Measurements from ENCODE around the gene BRPF1. TPM values are rescaled to one million over a fixed set of nuclear protein-coding genes. Genes with fewer than 3 reads are reported as not detected.

BRPF1 gene
- total RNA-seq, 1 donor: 14.5 TPM

GRCh38 chr3:9761919-9762318, 30.4 kb downstream of the BRPF1 start:
- no peak overlapping the region for H3K4me2 ChIP-seq (ENCODE audit: insufficient read depth, low read length)
- H3K4me3 ChIP-seq (ENCODE audit: insufficient read depth, low read length): no peak overlapping the region
- H3K36me3 ChIP-seq (ENCODE audit: insufficient read depth, low read length): peaks cover 42% of the 10 kb centered on the region
- no peak for TF ChIP-seq CTCF (IDR thresholded peaks at IDR 0.05; ENCODE audit: extremely low read depth, low read depth, low read length)
- H4K20me1 ChIP-seq (ENCODE audit: insufficient read depth, low read length): no peaks in the 10 kb centered on the region
- peak; percentile 29 for DNase-seq (ENCODE audit: insufficient read length, low spot score, missing footprints)
- no peak overlapping the region for H3K27ac ChIP-seq (ENCODE audit: low read depth, low read length)
- no peaks in the 10 kb centered on the region for H3K9me3 ChIP-seq (ENCODE audit: low read depth, low read length)
- H3K27me3 ChIP-seq (ENCODE audit: insufficient read depth, low read length): no peaks in the 10 kb centered on the region
- no peak overlapping the region for H2AFZ ChIP-seq (ENCODE audit: low read length)
- no peaks in the 10 kb centered on the region for H3K79me2 ChIP-seq (ENCODE audit: insufficient read depth, low read length)
- no peaks in the 10 kb centered on the region for H3K4me1 ChIP-seq (ENCODE audit: insufficient read depth, low read length)

DNA sequence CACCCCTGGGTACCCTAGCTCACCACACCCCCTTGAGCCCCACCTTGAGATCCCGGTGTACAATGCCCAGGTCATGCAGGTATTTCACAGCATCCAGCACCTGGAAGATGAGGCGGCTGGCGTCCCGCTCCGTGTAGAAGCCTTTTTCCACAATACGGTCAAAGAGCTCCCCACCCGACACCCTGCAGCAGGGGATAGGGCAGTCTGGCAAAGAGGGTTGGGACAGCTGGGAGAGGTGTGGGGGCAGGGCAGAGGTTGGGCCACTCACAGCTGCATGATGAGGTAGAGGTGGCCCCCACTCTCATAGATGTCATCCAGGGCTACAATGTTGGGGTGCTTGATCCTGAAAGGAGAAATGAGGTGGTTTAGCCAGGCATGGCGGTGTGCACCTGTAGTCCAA, 31.3 kb downstream of the BRPF1 start:
- peaks cover 37% of the 10 kb centered on the region for H3K36me3 ChIP-seq (ENCODE audit: insufficient read depth, low read length)
- H3K79me2 ChIP-seq (ENCODE audit: insufficient read depth, low read length): peaks cover 3% of the 10 kb centered on the region
- DNase-seq (ENCODE audit: insufficient read length, low spot score, missing footprints): peak; percentile 23
- H3K4me1 ChIP-seq (ENCODE audit: insufficient read depth, low read length): peaks cover 1% of the 10 kb centered on the region
- no peaks in the 10 kb centered on the region for H3K27me3 ChIP-seq (ENCODE audit: insufficient read depth, low read length)
- no peak overlapping the region for H2AFZ ChIP-seq (ENCODE audit: low read length)
- no peak for TF ChIP-seq CTCF (IDR thresholded peaks at IDR 0.05; ENCODE audit: extremely low read depth, low read depth, low read length)
- H4K20me1 ChIP-seq (ENCODE audit: insufficient read depth, low read length): no peaks in the 10 kb centered on the region
- no peak overlapping the region for H3K27ac ChIP-seq (ENCODE audit: low read depth, low read length)
- H3K9me3 ChIP-seq (ENCODE audit: low read depth, low read length): no peaks in the 10 kb centered on the region
- H3K4me2 ChIP-seq (ENCODE audit: insufficient read depth, low read length): no peak overlapping the region
- H3K4me3 ChIP-seq (ENCODE audit: insufficient read depth, low read length): no peak overlapping the region

DNA sequence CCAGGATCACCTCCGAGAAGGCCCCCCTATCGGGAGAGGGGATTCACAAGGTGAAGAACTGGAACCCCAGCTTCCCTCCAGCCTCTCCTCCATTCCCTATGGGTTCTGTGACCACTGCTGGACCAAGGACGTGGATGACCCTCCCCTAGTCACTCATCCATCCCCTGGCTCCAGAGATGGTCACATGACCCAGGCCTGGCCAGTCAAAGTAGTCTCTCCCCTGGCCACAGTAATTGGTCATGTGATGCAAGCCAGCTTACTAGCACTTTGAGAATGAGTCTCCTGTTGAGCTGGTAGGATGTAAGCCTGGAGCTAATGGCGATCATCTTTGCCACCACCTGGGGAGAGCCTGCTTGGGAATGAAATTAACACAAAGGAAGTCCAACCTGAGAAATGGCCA, 34.3 kb downstream of the BRPF1 start:
- Histone ChIP-seq H3K4me3 (ENCODE audit: insufficient read depth, low read length) (no peak overlapping the region), H4K20me1 (ENCODE audit: insufficient read depth, low read length) (no peaks in the 10 kb centered on the region), H2AFZ (ENCODE audit: low read length) (no peak overlapping the region), H3K27ac (ENCODE audit: low read depth, low read length) (no peak overlapping the region), H3K4me1 (ENCODE audit: insufficient read depth, low read length) (peaks cover 23% of the 10 kb centered on the region), H3K79me2 (ENCODE audit: insufficient read depth, low read length) (peaks cover 21% of the 10 kb centered on the region), H3K27me3 (ENCODE audit: insufficient read depth, low read length) (no peaks in the 10 kb centered on the region), H3K36me3 (ENCODE audit: insufficient read depth, low read length) (peaks cover 22% of the 10 kb centered on the region), H3K4me2 (ENCODE audit: insufficient read depth, low read length) (no peak overlapping the region), H3K9me3 (ENCODE audit: low read depth, low read length) (no peaks in the 10 kb centered on the region)
- DNase-seq (ENCODE audit: insufficient read length, low spot score, missing footprints): peak; percentile 1
- TF ChIP-seq CTCF (IDR thresholded peaks at IDR 0.05; ENCODE audit: extremely low read depth, low read depth, low read length): no peak

GRCh38 chr3:9767418-9767817, 35.9 kb downstream of the BRPF1 start:
- no peak for DNase-seq (ENCODE audit: insufficient read length, low spot score, missing footprints)
- H3K79me2 ChIP-seq (ENCODE audit: insufficient read depth, low read length): peaks cover 21% of the 10 kb centered on the region
- no peak overlapping the region for H3K4me2 ChIP-seq (ENCODE audit: insufficient read depth, low read length)
- H4K20me1 ChIP-seq (ENCODE audit: insufficient read depth, low read length): no peaks in the 10 kb centered on the region
- no peak overlapping the region for H3K4me3 ChIP-seq (ENCODE audit: insufficient read depth, low read length)
- no peaks in the 10 kb centered on the region for H3K9me3 ChIP-seq (ENCODE audit: low read depth, low read length)
- H3K27ac ChIP-seq (ENCODE audit: low read depth, low read length): no peak overlapping the region
- H3K4me1 ChIP-seq (ENCODE audit: insufficient read depth, low read length): peaks cover 23% of the 10 kb centered on the region
- no peak overlapping the region for H2AFZ ChIP-seq (ENCODE audit: low read length)
- TF ChIP-seq CTCF (IDR thresholded peaks at IDR 0.05; ENCODE audit: extremely low read depth, low read depth, low read length): no peak
- H3K36me3 ChIP-seq (ENCODE audit: insufficient read depth, low read length): peaks cover 13% of the 10 kb centered on the region
- no peaks in the 10 kb centered on the region for H3K27me3 ChIP-seq (ENCODE audit: insufficient read depth, low read length)
